GM10847 (cell line): ENCODE measurements around the gene COL26A1.

Experiments used
- POLR2A ChIP-seq: IDR thresholded peaks from 2 replicates; pipeline ENCODE4 v1.6.1; 2011; ENCODE audit not compliant: insufficient read length; ENCODE audit errors: extremely low read depth

Gene COL26A1

GRCh38 chr7:101391991-101392390 is 29.3 kb downstream of the COL26A1 start:
- no peak for TF ChIP-seq POLR2A

GRCh38 chr7:101393865-101394264 is 31.2 kb downstream of the COL26A1 start:
- no peak for TF ChIP-seq POLR2A

GRCh38 chr7:101395376-101395775 is 32.7 kb downstream of the COL26A1 start:
- TF ChIP-seq POLR2A, result no peak

- no peak for TF ChIP-seq POLR2A
Measured at GRCh38 chr7:101397243-101397642, 34.6 kb downstream of the COL26A1 start.

GRCh38 chr7:101397770-101398324 is 35.2 kb downstream of the COL26A1 start:
- no peak for TF ChIP-seq POLR2A

- no peak for TF ChIP-seq POLR2A
Measured at GRCh38 chr7:101398396-101399289, 36.0 kb downstream of the COL26A1 start.

GRCh38 chr7:101399759-101400158 is 37.1 kb downstream of the COL26A1 start:
- TF ChIP-seq POLR2A, result no peak

- TF ChIP-seq POLR2A, result no peak
Measured at GRCh38 chr7:101400751-101401150, 38.1 kb downstream of the COL26A1 start.

GRCh38 chr7:101401390-101402080 is 38.9 kb downstream of the COL26A1 start:
- TF ChIP-seq POLR2A, result no peak

- TF ChIP-seq POLR2A, result no peak
Measured at GRCh38 chr7:101402081-101402779, 39.6 kb downstream of the COL26A1 start.

GRCh38 chr7:101402835-101403234 is 40.2 kb downstream of the COL26A1 start:
- no peak for TF ChIP-seq POLR2A

GRCh38 chr7:101405474-101406067 is 42.9 kb downstream of the COL26A1 start:
- no peak for TF ChIP-seq POLR2A

GRCh38 chr7:101410743-101411507 is 48.2 kb downstream of the COL26A1 start:
- TF ChIP-seq POLR2A, result no peak

GRCh38 chr7:101411508-101411874 is 48.8 kb downstream of the COL26A1 start:
- no peak for TF ChIP-seq POLR2A
